A172 (cell line): ENCODE data around the gene TECPR2. TPM values are rescaled to one million over a fixed set of nuclear protein-coding genes. Genes with fewer than 3 reads are reported as not detected.
"Not testable (repeated sequence)": the region's sequence is repeated elsewhere in the genome, so short reads cannot be mapped to it uniquely, and the experiment has no call there.

Experiments
- DNase-seq: peaks from one replicate; pipeline ENCODE4 v3.0.0-alpha.2; 2015; ENCODE audit warnings: low spot score
- total RNA-seq: library from RNA; depleted of rRNA; stranded (reverse); fragments of >200 nt; shearing (Covaris generic); gene quantifications from 2 replicates; pipeline ENCODE4 v1.2.3, GENCODE V29; 2014

Gene TECPR2
- total RNA-seq, 1 experiment from 2014 or later, result 2.4 TPM

DNA sequence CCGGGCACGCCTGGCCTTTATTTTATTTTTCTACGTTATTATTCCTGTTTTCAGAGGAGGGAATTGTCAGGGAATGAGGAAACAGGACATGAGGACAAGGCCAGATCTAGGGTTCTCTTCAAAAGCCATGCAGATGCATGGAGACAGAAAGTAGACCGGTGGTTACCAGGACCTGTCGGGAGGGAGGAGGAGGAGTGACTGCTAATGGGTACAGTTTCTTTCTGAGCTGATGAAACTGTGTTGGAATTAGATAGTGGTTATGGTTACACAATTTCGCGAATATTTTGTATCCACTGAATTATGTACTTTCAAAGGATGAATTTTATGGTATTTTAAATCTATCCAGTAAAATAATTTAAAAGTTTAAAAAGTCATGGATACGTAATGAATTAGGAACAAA lies 31.9 kb upstream of the TECPR2 start:
- no peak for DNase-seq

DNA sequence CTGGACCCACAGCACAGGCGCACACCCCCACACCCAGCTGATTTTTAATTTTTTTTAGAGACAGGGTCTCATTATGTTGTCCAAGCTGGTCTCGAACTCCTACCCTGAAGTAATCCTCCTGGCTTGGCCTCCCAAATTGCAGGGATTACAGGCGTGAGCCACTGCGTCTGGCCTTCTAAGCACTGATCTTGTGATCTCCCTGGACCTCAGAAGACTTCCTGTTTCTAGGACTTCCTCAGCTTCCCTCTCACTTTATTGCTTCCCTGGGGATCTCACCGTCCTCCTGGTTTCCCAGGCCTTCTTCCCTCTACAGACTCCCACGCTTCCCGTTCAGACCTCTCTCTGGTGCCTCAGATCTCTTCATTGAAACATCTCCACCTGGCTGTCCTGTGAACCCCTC lies 29.4 kb upstream of the TECPR2 start:
- DNase-seq, result no peak

DNA sequence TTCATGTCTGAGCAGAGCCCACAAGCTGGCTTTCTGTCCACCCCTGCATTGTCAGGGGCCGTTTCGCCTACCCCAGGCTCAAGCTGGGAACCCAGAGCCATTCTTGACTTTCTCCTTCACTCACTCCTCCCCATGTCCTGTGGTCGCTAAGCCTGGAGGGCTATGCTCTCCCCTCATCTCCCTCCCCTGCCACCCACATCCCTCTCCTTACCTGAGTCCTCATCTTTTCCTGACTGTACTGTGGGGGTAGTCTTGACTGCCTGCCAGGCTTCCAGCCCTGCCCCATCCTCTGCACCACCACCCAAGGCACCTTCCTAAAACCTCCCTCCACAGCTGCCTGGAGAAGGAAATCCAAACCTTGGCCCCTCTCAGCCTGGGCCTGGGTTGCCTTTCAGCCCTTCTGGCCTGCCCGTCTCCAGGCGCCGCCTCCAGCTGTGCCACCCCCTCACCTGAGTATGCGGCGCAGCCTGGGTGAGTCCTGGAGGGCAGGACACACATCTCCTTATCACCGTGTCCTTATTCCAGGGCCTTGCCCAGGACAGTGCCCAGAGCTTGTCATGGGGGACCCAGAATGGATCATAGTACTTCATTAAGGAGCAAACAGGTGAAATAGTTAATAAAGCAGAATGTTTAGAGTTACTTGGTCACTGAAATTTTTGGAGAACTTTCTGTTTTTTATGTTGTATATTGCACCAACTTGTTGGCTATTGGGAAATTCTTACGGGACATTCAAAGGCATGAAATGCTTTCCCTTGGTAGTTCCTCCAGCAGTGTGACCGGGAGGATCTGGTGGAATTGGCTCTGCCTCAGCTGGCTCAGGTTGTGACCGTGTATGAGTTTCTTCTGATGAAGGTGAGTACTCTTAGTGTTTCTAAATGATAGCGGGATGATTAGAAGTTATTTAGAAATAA lies 28.7 kb upstream of the TECPR2 start:
- no peak for DNase-seq

DNA sequence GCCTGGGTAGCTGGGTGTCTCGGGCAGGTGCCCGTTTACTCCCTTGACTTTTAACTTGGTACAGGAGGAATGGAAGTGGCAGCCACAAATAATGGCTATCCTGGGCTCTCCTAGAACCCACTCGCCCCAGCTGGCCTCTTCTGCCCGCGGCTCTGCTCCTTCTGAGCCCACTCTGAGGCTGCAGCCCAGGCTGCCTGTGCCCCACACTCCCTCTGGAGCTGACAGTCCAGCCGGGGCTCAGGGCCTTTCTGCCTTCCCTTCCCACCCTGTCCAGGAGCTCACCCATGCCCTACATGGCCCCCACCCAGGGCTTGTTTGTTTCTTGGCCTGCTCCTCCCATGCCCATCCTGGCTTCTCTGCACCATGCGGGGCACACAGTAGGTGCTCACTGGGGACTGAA lies 27.6 kb upstream of the TECPR2 start:
- no peak for DNase-seq

DNA sequence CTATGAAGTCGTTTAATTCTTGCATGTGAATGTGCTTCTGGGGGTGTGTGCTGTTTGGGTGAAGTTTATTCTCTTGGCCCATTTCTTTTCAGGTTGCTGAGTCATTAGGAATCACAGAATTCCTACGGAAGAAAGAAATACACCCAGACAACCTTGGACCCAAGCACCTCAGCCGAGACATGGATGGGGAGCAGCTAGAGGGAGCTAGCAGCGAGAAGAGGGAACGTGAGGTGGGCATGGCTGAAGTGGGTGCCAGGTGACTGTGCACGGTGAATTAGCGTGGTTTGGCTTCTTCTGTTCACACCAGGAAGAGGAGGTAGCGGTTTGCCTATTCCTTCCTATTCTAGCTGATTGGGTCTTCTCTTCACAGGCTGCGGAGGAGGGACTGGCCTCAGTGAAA lies 24.0 kb upstream of the TECPR2 start:
- DNase-seq, result no peak

DNA sequence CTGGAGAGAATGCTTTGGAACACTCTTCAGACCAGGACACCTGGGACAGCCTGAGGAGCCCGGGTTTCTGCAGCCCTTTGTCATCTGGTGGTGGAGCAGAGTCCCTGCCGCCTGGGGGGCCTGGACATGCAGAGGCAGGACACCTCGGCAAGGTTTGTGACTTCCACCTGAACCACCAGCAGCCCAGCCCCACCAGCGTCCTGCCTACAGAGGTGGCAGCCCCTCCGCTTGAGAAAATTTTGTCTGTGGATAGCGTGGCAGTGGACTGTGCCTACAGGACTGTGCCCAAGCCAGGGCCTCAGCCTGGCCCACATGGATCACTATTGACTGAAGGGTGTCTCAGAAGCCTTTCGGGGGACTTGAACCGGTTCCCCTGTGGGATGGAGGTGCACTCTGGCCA lies 21.2 kb upstream of the TECPR2 start:
- no peak for DNase-seq

DNA sequence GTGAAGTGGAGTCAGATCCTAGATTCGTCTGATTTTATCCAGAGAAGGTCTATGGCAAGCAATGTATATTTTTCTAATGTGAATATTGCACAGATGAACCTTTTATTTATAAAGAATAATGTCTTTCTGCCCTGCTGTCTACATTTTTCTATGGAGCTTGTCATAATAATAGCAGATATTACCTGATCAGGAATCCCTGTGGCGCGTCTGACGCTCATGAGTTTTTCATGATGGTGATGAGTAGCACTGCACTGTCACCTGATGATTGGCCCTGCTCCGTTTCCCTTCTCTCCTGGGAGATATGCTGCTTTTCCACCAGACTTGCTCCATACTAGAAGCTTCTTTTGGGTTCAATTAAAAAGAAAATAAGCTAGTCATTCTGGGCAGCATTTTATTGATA lies 20.5 kb upstream of the TECPR2 start:
- no peak for DNase-seq

DNA sequence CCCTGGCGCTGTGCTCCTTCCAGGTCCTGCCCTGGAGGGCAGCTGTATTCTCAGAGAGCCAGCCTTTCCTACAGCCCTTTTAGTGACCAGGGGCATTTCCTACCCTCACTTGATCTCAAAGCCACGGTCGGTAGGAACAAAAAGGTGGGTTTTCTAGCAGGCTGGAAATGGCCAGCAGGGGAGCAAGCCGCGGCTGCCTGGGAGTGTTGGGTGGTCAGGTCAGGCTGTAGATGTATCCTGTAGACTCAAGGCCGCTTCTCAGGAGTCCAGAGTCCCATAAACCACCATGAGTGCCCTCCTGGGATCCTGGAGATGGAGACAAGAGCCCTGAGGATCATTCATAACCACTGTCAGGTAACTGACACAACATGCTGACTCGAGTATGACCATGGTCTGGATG lies 18.7 kb upstream of the TECPR2 start:
- DNase-seq, result no peak

DNA sequence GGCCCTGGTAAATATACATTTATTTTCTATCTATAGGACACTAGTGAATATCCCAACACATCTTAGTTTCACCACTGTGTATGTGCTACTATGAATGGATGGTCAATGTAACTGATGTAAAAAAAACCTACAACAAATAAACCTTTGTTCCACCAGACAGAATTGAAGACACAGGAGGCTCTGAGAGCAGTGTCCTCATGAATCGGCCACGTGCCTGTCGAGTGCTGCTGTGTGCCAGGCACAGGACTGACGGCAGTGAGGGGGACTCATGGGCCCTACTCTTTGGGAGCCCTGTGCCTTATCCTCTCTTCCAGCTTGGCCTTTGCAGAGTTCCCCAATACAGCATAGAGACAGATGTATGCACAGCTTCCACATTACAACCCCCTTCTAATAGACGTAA lies 18.3 kb upstream of the TECPR2 start:
- DNase-seq, result no peak

DNA sequence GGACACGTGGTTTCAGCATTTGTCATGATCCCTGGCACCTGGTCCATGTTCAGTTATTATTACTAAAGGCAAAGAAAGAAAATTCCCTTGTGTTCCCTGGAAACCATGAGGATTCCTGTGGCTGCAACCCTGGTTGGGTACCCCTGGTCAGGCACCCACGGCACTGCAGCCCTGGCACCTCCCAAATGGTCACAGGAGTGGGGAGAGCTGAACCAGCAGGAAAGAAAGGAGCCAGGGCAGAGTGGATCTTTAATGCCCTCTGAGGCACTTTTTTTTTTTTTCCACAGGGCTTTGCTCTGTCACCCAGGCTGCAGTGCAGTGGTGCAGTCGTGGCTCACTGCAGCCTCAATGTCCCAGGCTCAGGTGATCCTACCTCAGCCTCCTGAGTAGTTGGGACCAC lies 17.5 kb upstream of the TECPR2 start:
- DNase-seq, result no peak

DNA sequence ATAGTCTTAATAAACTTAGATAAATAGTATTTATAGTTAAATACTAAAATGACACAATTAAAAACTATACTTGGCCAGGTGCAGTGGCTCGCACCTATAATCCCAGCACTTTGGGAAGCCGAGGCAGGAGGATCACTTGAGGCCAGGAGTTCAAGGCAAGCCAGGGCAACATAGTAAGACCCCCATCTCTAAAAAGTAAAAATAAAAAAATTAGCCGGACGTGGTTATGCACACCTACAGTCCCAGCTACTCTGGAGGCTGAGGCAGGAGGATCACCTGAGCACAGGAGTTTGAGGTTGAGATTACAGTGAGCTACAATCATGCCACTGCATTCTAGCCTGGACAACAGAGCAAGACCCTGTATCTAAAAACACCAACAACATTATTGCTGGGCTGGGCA lies 16.1 kb upstream of the TECPR2 start:
- no peak for DNase-seq

DNA sequence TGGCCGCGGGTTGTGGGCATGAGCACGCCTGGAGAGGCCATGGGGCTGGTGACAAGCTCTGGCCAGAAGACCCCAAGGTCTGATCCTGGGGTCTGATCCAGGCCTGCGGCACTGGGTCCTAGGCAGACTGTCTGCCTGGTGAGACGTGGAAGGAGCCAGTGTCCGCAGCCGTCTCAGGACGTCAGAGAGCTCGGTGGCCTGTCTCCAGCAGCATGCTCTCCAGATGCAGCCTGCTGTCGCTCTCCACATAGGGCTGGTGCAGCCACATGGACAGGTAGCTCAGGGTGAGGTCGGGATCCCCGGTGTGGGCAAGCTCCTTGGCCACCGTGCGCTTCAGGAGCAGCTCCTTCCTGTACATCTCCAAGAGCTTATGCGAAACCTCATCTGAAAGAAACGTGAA lies 14.4 kb upstream of the TECPR2 start:
- no peak for DNase-seq

DNA sequence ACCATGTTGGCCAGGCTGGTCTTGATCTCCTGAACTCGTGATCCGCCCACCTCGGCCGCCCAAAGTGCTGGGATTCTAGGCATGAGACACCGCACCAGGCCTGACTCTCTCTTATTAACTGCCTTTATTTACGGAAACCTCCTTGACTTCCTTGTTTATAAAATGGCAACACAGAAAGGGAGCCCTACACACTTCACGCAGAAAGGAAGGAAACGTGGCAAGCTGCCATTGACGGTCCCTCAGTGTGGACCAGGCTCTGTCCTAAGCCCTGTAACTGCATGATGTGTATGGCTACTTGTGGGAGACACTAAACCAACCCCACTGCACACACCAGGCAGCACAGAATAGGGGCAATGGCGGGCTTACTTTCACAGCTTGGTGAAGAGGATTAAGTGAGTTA lies 11.7 kb upstream of the TECPR2 start:
- DNase-seq, result no peak

DNA sequence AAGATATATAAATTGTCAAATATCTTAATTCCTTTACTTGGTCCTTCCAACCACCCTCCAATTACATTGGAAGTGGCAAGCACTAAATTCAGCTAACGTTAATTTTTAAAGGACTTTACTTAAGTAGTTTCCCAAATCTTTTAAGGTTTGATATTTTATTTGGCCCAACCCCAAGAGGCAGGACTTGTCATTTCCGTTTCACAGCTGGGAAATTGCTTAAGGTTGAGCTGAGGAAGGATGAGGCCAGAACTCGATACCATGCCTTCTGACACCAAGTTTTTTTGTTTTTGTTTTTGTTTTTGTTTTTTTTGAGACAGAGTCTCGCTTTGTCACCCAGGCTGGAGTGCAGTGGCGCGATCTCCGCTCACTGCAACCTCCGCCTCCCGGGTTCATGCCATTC lies 11.1 kb upstream of the TECPR2 start:
- not testable (repeated sequence) for DNase-seq

DNA sequence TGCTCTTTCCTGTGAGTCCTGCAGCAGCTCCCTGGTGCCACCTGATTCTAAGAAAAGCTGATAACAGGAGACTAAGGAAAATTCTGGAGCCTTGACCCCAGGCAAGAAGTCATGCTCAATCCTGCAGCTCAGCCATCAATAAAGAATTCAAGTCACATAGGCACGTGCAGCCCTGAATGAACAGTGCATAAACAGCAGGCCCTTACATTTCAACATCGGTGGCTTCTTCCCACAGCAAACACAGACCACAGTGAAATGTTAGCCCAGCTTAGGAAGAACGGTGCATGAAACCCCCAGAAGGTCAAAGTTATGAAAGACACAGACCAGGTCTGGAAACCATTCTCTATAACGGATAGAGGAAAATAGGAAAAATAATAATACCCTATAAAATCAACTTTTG lies 10.5 kb upstream of the TECPR2 start:
- no peak for DNase-seq

DNA sequence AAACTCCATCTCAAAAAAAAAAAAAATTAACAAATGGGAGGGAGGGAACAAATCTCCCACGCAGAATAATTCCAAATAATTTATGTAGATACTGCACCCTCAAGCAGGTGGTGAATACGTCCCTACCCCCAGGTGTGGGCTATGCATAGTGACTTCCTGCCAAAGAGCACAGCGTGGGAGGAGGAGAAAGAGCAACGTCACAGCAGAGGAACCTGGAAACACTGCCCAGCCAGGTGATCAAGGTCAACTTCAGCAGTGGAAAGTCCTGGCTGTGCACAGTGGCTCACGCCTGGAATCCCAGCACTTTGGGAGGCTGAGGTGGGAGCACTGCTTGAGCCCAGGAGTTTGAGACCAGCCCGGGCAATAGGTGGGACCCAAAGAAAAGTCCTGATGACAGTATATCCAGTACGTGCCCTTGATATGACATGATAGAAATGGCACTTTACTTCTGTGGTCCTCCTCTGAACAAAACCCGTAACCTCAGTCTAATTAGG lies 9.6 kb upstream of the TECPR2 start:
- DNase-seq, result no peak

DNA sequence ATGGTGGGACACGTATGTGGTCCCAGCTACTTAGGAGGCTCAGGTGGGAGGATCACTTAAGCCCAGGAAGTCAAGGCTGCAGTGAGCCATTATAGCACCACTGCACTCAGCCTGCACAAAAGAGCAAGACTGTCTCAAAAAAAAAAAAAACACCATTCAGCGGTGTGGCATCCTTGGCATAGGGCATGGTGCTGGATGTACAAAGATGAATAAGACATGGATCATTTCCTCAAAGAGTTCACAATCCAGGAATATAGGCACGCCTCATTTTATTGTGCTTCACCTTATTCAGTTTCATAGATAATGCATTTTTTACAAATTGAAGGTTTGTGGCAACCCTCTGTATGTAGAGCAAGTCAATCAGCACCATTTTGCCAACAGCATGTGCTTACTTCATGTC lies 6.5 kb upstream of the TECPR2 start:
- no peak for DNase-seq

DNA sequence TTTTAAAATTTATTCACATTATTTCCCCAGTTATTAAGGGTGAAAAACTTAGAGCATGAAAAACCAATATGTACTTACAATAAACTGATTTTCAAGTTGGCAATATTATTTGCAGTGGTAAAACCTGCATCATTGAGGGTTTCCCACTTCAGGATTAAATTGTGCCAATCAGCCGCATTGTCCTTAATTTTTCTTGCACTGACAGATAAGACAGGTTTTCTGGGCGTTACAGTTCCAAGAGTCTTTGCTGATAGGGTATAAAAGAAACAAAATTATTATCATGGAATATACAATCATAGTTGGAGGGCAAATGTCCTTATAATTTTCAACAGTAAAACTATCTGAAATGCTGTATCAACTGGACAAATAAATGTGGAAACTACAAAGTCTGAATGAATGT lies 3.4 kb upstream of the TECPR2 start:
- no peak for DNase-seq

DNA sequence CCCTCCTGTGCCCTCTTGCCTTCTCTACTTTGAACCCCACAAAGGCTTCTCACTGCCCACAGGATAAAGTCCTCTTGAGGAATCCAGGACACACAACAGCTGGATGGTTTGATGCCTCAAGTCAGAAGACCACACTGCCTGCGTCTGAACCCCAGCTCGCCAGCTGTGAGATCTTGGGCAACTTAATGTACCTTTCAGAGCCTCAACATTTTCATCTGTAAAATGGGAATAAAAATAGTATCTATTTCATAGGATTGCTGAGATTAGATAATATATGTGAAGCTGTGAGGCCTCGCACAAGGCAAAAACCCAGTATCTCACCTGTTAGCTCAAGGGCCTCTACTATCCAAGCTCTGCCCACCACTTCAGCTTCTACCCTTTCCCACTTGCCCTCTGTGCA lies 2.4 kb upstream of the TECPR2 start:
- DNase-seq, result no peak

DNA sequence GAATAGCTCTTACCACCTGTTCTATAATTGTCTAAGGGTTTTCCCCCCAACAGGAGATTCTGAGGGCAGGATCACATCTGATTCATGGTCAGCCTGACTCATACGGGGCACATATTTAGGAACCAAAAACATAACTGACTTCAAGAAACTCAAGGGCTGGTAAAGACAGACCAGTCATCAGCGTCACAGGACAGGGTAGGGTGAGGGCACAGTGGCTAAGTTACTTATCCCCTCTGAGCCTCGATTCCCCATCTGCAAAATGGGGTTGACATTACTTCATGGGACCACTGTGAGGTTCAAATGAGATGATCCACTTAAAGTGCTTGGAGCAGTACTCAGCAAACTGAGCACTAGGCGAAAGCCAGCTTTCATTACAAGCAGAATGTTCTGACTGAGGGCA lies 657 bp upstream of the TECPR2 start:
- peak; percentile 23 for DNase-seq

DNA sequence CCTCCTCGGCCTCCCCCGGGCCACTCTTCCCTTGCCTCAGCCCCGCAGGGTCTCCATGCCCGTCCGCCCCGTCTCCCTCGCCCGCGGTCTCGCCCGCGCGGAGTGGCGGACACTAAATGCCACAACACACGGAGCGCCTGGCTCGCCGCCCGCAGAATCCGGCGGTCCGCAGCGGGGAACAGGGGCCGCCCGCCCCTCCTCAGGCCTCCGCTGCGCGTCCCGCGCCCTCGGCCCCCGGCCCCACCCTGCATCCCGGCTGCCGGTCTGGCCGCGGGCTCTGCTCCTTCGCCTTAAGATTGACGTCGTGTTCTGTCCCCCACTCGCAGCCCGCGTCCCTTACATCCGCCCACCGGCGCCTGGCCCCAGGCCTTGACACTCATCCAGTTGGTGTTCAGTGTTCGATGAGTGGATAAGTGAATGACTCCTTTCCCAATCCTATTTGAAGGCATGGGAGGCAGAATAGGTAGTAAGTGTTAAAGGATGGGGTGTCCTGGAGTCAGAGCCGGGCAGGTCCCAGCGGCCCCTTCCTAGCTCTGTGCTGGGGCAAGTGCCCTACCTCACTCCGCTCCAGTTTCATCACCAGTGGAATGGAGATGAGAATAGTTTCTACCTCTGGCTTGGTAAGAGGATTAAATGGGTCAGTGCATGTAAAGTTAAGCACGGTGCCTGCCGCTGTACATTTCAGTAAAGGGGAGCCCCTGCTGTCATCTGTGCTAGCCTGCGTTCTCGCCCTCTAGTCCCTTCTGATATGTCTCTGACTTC lies 622 bp downstream of the TECPR2 start:
- DNase-seq, result peak; percentile 5

DNA sequence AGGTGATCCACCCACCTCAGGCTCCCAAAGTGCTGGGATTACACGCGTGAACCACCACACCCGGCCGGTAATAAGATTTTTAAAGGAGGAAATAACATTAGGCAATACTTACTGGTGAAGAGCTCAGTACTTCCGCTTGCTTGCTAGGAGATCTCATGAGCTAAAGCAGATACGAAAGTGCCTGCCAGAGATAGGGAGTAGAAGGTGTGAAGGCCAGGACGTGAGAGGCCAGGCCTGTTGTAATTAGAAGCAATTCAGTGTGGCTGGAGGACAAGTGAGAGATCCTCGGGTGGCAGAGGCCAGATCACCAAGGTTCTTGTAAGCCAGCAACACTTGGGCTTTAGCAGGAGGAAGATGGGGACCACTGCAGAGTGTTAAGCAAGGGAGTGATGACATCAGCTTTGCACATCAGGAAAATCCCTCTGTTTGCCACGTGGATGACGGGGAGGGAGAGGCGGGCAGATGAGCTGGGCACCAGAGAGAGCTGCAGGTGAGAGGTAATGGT lies 7.6 kb downstream of the TECPR2 start:
- no peak for DNase-seq

DNA sequence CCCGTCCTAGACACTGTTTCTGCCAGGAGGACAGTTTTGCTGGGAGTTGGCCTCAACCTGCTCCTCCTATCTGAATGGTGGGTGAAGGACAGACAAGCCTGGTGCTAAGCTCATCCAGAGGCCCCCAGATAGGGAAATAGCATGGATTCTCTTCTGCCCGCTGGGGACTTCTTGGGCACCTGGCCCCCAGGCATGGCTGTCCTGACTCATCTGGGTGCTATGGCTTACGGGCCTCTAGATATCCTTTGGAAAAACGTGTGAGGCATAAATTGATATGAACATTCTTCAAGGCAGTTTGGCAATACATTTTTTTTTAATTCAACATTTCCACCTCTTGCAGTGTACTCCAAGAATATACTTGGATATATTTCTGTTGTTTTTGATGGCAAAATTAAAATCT lies 8.6 kb downstream of the TECPR2 start:
- no peak for DNase-seq
